Vagina (tissue), 2 donors: ENCODE results near the gene TNIK.

Experiments used
- POLR2A ChIP-seq, 2 donors: fragments of 450-650 bp; IDR thresholded peaks; one replicate each; pipeline ENCODE4 v1.6.1; 2017; ENCODE audit warnings: antibody characterized with exemption in 2 of 2, mild to moderate bottlenecking in 2 of 2, moderate library complexity in 2 of 2
- POLR2AphosphoS5 ChIP-seq, 2 donors: sonication (generic); formaldehyde crosslinking; IDR thresholded peaks; one replicate each; pipeline ENCODE4 v1.9.0; 2017; ENCODE audit warnings: antibody characterized with exemption in 2 of 2, mild to moderate bottlenecking in 2 of 2, low read depth in 1 of 2; ENCODE audit not compliant: insufficient read depth in 1 of 2

DNA sequence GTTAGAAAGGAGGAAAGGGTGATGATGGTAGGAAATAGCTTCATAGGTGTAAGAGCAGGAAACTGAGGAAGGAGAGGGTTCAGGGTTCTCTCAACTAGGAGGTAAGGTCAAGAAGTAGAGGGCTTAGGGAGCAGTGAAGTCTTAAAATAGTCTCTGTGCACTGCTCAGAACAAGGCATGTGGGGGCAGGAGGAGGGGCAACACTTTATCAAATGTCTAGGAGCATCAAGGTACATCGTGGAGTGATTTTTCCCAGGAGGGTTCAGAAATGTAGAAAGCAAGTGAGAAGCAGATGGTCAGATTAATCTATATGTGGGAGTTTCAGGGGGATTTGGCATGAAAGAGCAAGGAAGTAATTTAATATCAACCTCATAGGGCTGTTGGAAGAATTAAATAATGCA lies 58.8 kb downstream of the TNIK start:
- TF ChIP-seq POLR2A (IDR thresholded peaks at IDR 0.05) (no peak), POLR2AphosphoS5 (IDR thresholded peaks at IDR 0.05; ENCODE audit: insufficient read depth in 1 of 2, low read depth in 1 of 2) (no peak)
